ENCODE measurements around the gene TBC1D26.
A peak's percentile ranks its signal among the peaks of the same experiment; 100 is the strongest.
"Not testable (repeated sequence)": the region's sequence is repeated elsewhere in the genome, so short reads cannot be mapped to it uniquely, and the experiment has no call there.

The TBC1D26 gene

DNA sequence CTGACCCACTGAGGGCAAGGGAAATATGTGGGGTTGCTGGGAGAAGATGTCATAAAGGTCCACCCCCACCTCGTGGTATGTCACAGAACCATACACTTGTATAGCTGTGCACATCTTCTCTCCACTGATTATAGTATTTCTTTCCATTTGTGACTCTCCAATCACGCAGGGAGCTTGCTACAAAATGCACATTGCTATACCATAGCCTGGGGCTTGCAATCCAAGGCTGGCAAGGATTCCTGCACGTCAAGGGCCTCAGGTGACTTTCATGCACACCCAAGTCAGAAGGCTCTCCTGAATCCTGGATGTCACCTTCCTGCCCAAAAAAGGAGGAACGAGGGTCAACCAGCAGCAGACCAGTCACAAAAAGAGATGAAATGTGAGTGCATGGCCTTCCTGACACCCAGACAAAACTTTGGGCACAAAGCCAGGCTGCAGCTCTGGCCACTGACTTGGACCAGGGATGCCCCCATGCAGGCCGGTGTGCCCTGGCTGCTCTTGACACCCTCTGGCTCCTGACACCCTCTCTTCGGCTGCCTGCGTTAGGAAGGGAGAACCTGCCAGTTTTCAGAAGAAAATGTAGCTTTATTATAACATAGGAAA lies 12.1 kb downstream of the TBC1D26 start:
- in situ Hi-C loops (cut with MboI; ENCODE audit: low pct_unique_long_range_greater_than_20kb, low sequenced_read_pairs, unreplicated experiment): no loop called here
- TF ChIP-seq, protein P1, sequence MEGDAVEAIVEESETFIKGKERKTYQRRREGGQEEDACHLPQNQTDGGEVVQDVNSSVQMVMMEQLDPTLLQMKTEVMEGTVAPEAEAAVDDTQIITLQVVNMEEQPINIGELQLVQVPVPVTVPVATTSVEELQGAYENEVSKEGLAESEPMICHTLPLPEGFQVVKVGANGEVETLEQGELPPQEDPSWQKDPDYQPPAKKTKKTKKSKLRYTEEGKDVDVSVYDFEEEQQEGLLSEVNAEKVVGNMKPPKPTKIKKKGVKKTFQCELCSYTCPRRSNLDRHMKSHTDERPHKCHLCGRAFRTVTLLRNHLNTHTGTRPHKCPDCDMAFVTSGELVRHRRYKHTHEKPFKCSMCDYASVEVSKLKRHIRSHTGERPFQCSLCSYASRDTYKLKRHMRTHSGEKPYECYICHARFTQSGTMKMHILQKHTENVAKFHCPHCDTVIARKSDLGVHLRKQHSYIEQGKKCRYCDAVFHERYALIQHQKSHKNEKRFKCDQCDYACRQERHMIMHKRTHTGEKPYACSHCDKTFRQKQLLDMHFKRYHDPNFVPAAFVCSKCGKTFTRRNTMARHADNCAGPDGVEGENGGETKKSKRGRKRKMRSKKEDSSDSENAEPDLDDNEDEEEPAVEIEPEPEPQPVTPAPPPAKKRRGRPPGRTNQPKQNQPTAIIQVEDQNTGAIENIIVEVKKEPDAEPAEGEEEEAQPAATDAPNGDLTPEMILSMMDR (IDR thresholded peaks at IDR 0.05; ENCODE audit: extremely low read depth, insufficient read depth, missing control alignments): no peak
- peak; percentile 7 for DNase-seq (ENCODE audit: low spot score)

DNA sequence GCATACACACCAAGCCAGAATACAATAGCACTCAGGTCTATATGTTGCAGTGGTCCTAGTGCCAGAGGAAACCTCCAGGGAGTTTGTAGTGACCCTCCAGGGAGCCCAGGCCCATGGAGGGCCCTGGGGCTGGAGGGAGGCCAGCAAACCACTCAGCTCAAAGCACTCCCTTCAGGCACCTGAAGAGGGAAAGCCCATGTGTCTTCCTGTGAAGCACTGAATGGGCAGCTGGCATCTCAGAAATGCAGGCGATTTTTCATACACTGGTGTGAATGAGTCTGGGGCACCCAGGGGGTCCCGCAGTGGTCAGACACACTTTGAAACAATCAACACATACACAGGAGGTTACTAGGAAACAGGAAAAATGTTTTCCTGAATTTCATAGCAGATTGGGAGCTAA lies 12.8 kb downstream of the TBC1D26 start:
- in situ Hi-C loops (cut with MboI; ENCODE audit: low pct_unique_long_range_greater_than_20kb, low sequenced_read_pairs, unreplicated experiment): no loop called here
- DNase-seq (ENCODE audit: low spot score): no peak
- TF ChIP-seq, protein P1 (IDR thresholded peaks at IDR 0.05; ENCODE audit: extremely low read depth, insufficient read depth, missing control alignments): no peak

GRCh38 chr17:15749403-15749802 lies 17.3 kb downstream of the TBC1D26 start:
- DNase-seq (ENCODE audit: low spot score); in situ Hi-C loops (cut with MboI; ENCODE audit: low pct_unique_long_range_greater_than_20kb, low sequenced_read_pairs, unreplicated experiment): not testable (repeated sequence)

- DNase-seq (ENCODE audit: low spot score); in situ Hi-C loops (cut with MboI; ENCODE audit: low pct_unique_long_range_greater_than_20kb, low sequenced_read_pairs, unreplicated experiment): not testable (repeated sequence)
These were observed 36.9 kb downstream of the TBC1D26 start for GRCh38 chr17:15768865-15769533.

DNA sequence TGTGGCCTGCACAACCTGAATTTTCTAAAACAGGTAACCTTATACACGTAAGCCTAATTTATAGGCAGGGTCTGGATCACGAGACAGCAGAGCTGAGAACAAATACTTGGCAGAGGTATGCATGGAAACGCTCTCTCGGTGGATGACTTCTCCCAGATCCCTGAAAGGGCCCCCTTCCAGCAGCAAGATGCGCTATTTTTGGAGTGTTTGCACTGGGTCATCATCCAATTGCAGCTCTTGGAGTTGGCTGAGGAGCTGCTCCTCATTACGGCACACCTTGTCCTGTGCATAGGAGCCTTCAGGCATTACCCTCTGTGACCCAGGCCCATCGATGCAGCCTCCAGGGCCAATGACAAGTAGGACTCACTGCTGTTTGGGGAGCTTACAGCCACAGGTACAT lies 38.6 kb downstream of the TBC1D26 start:
- DNase-seq (ENCODE audit: low spot score); in situ Hi-C loops (cut with MboI; ENCODE audit: low pct_unique_long_range_greater_than_20kb, low sequenced_read_pairs, unreplicated experiment): not testable (repeated sequence)

DNA sequence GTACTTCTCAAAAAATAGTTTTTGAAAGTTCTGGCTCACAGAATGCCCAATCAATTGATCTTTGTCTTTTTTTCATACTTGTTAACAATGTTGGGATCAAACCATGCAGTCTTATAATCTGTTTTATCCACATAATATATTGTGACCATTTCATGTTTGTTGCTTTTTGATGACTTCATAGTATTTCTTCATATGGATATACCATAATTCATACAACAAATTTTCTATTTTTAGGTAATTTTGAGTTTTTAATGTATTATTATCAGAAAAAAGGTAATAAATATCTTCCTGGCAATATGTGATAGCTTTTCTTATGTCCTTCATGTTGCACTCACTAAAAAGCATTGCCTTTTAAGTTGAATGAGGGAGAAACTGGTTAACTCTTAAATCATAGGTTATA lies 44.8 kb downstream of the TBC1D26 start:
- TF ChIP-seq, protein P1 (IDR thresholded peaks at IDR 0.05; ENCODE audit: extremely low read depth, insufficient read depth, missing control alignments): no peak
- no peak for DNase-seq (ENCODE audit: low spot score)
- in situ Hi-C loops (cut with MboI; ENCODE audit: low pct_unique_long_range_greater_than_20kb, low sequenced_read_pairs, unreplicated experiment): no loop called here

DNA sequence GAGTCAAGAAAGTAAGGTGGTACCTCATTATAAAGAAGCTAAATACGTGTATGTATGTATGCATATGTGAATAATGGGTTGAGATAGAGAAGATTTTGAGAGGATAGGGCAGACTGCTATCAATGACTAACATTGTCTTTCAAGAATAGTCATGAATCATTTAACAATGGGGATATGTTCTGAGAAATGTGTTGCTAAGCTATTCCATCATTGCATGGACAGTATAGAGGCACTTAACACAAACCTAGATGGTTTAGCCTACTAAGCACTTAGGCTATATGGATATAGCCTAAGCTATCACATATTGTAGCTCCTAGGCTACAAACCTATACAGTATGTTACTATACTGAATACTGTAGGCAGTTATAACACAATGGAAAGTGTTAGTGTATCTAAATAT lies 45.2 kb downstream of the TBC1D26 start:
- in situ Hi-C loops (cut with MboI; ENCODE audit: low pct_unique_long_range_greater_than_20kb, low sequenced_read_pairs, unreplicated experiment): no loop called here
- TF ChIP-seq, protein P1 (IDR thresholded peaks at IDR 0.05; ENCODE audit: extremely low read depth, insufficient read depth, missing control alignments): no peak
- no peak for DNase-seq (ENCODE audit: low spot score)

DNA sequence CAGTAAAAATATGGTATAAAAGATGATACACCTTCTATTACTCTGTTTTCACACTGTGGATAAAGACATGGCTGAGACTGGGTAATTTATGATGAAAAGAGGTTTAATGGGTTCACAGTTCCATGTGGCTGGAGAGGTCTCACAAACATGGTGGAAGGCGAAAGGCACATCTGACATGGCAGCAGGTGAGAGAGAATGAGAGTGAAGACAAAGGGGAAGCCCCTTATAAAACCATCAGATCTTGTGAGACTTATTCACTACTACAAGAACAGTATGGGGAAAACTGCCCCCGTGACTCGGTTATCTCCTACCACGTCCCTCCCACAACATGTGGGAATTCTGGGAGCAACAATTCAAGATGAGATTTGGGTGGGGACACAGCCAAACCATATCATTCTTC lies 45.6 kb downstream of the TBC1D26 start:
- DNase-seq (ENCODE audit: low spot score): no peak
- TF ChIP-seq, protein P1 (IDR thresholded peaks at IDR 0.05; ENCODE audit: extremely low read depth, insufficient read depth, missing control alignments): no peak
- in situ Hi-C loops (cut with MboI; ENCODE audit: low pct_unique_long_range_greater_than_20kb, low sequenced_read_pairs, unreplicated experiment): no loop called here

Measured in GM13977 (cell line).